ENCODE data around the gene ADSL. TPM values are rescaled to one million over a fixed set of nuclear protein-coding genes. Genes with fewer than 3 reads are reported as not detected.

Gene ADSL
- total and polyA plus RNA-seq, 2 of the 8 experiments (the other 6 are each of a cell fraction or from before 2014, with no cell fraction given) = 197 to 218 TPM

DNA sequence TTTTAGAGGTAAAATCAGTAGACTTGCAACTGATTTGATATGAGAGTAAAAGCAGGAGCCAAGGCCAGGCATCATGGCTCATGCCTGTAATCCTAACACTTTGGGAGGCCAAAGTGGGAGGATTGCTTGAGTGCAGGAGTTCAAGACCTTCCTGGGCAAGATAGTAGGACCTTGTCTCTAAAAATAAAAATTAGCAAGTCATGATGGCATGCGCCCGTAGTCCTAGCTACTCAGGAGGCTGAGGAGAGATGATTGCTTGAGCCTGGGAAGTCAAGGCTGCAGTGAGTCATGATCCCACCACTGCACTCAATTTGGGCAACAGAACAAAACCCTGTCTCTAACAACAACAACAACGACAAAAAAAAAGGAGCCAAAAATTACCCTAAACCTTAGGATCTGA lies 37.6 kb downstream of the ADSL start:
- H2BK12ac ChIP-seq (ENCODE audit: low read depth, low read length) = no peak overlapping the region
- H4K8ac ChIP-seq (ENCODE audit: extremely low read depth, insufficient read depth, low read length) = no peak overlapping the region
- no peaks in the 10 kb centered on the region for H3K9me3 ChIP-seq (ENCODE audit: insufficient read depth in 2 of 2, low read depth in 1 of 2, low read length in 1 of 2)
- H3K79me1 ChIP-seq (ENCODE audit: low read depth, low read length) = peaks cover 3% of the 10 kb centered on the region; the same call in 1 of the 2 replicates
- no peak overlapping the region for H3K4me2 ChIP-seq (ENCODE audit: insufficient read depth in 1 of 2, low read depth in 2 of 2, low read length in 2 of 2)
- no peak overlapping the region for H3K4me3 ChIP-seq (ENCODE audit: extremely low read depth in 1 of 4, insufficient read depth in 2 of 4, low read depth in 3 of 4, low read length in 4 of 4)
- H4K20me1 ChIP-seq (replicated peaks in 1 of 2; ENCODE audit: control insufficient read depth in 1 of 2, insufficient read depth in 2 of 2, low read length in 2 of 2) = peaks cover 0 to 2% of the 10 kb centered on the region in 2 experiments
- H3K27me3 ChIP-seq (replicated peaks in 1 of 4; ENCODE audit: control insufficient read depth in 3 of 4, extremely low read depth in 1 of 4, insufficient read depth in 3 of 4, low read length in 3 of 4) = no peaks in the 10 kb centered on the region
- ChIA-PET CTCF (ENCODE audit: partially characterized antibody) (interaction anchor here (1.9 kb wide), 1 partner anchor 53 kb away, joined by 7 read pairs; no protein-coding TSS in a partner anchor), POLR2A (ENCODE audit: partially characterized antibody) (interaction anchor here (1.0 to 1.1 kb wide), 3 partner anchors 9 to 23 kb away, joined by 3 to 7 read pairs (median 3); partner anchors contain the start of gene SGSM3)
- H2AFZ ChIP-seq (ENCODE audit: low read length) = no peak overlapping the region
- H3K14ac ChIP-seq (ENCODE audit: insufficient read length) = no peak overlapping the region
- no peak for DNase-seq (ENCODE audit: low read depth in 1 of 2, low spot score in 2 of 2)
- H2BK20ac ChIP-seq (ENCODE audit: low read length) = no peak overlapping the region
- no peaks in the 10 kb centered on the region for H3K4me1 ChIP-seq (replicated peaks in 1 of 4; ENCODE audit: control insufficient read depth in 3 of 4, insufficient read depth in 4 of 4, low read length in 3 of 4)
- H2BK120ac ChIP-seq (replicated peaks; ENCODE audit: low read depth, low read length) = no peak overlapping the region
- H3K23ac ChIP-seq (ENCODE audit: insufficient read length) = no peak overlapping the region
- no peak overlapping the region for H2BK15ac ChIP-seq (ENCODE audit: low read length)
- 96% methylated on average over 3 of the region's 3 CpGs; no CpG with 5 or more reads in 1 of the 2 experiments for WGBS, 2 experiments (ENCODE audit: extremely low coverage in 1 of 2, insufficient coverage in 1 of 2, insufficient read length in 1 of 2, insufficient replicate concordance in 2 of 2, low coverage in 1 of 2, low lambda C conversion rate in 2 of 2, missing lambda C conversion rate in 1 of 2)
- no peaks in the 10 kb centered on the region; the same call in 1 of the 2 replicates for H3K23me2 ChIP-seq (ENCODE audit: low read depth, low read length)
- no peak overlapping the region for H3K4ac ChIP-seq (replicated peaks; ENCODE audit: insufficient read length, low read depth, low read length)
- no peak overlapping the region for H4K5ac ChIP-seq (ENCODE audit: insufficient read length, low read depth, low read length)
- H3K27ac ChIP-seq (ENCODE audit: low read depth, low read length) = no peak overlapping the region
- no peak overlapping the region for H3K18ac ChIP-seq (ENCODE audit: extremely low read depth, low read length)
- H3K9ac ChIP-seq (replicated peaks in 1 of 4; ENCODE audit: extremely low read depth in 1 of 4, low read depth in 3 of 4, low read length in 3 of 4) = no peak overlapping the region
- FAIRE-seq = no peak
- no peaks in the 10 kb centered on the region; a peak in 1 of 4 replicates for H3K79me2 ChIP-seq (ENCODE audit: control insufficient read depth in 1 of 2, insufficient read depth in 2 of 2, low read length in 2 of 2)
- no peak overlapping the region for H2BK5ac ChIP-seq (ENCODE audit: low read depth, low read length)
- no peaks in the 10 kb centered on the region for H3K36me3 ChIP-seq (ENCODE audit: control insufficient read depth in 2 of 4, insufficient read depth in 4 of 4, low read length in 3 of 4)
- H3K56ac ChIP-seq (replicated peaks; ENCODE audit: insufficient read length, low read depth, low read length) = no peak overlapping the region
- H2AK5ac ChIP-seq (ENCODE audit: low read depth, low read length) = no peak overlapping the region
- H4K91ac ChIP-seq (replicated peaks; ENCODE audit: insufficient read length, low read length) = no peak overlapping the region
- TF ChIP-seq CTBP2 (IDR thresholded peaks at IDR 0.05; ENCODE audit: borderline replicate concordance, insufficient read depth, insufficient read length, low read length) (no peak), ZNF274 (IDR thresholded peaks at IDR 0.05; ENCODE audit: borderline replicate concordance, extremely low read depth, low read length) (no peak), EGR1 (IDR thresholded peaks at IDR 0.05; ENCODE audit: borderline replicate concordance, low read depth, low read length) (no peak), SIN3A (conservative IDR thresholded peaks at IDR 0.05 in 1 of 2, IDR thresholded peaks at IDR 0.05 in 1 of 2; ENCODE audit: low read depth in 1 of 2, low read length in 2 of 2) (no peak), CBX8 (IDR thresholded peaks at IDR 0.05; ENCODE audit: borderline replicate concordance, low read depth, low read length) (no peak), POLR2AphosphoS5 (IDR thresholded peaks at IDR 0.05; ENCODE audit: low read depth, low read length) (no peak), FOSL1 (IDR thresholded peaks at IDR 0.05; ENCODE audit: insufficient read depth, low read depth, low read length) (no peak), CHD1 (IDR thresholded peaks at IDR 0.05; ENCODE audit: low read depth, low read length) (no peak), POLR2A (IDR thresholded peaks at IDR 0.05; ENCODE audit: control extremely low read depth in 1 of 2, low read depth in 2 of 2, low read length in 2 of 2) (no peak), NRF1 (IDR thresholded peaks at IDR 0.05; ENCODE audit: low read depth, low read length) (no peak), KDM1A (IDR thresholded peaks at IDR 0.05; ENCODE audit: borderline replicate concordance, low read length) (no peak), EP300 (IDR thresholded peaks at IDR 0.05; ENCODE audit: borderline replicate concordance in 1 of 2, low read depth in 2 of 2, low read length in 2 of 2) (no peak), TBP (IDR thresholded peaks at IDR 0.05; ENCODE audit: low read depth, low read length) (no peak)
- TF ChIP-seq, protein P1, sequence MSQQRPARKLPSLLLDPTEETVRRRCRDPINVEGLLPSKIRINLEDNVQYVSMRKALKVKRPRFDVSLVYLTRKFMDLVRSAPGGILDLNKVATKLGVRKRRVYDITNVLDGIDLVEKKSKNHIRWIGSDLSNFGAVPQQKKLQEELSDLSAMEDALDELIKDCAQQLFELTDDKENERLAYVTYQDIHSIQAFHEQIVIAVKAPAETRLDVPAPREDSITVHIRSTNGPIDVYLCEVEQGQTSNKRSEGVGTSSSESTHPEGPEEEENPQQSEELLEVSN (IDR thresholded peaks at IDR 0.05) = no peak

Data from H1 (cell line).